ENCODE measurements around the gene DIMT1.

- TF ChIP-seq CTCF (IDR thresholded peaks at IDR 0.05) (no peak), POLR2A (IDR thresholded peaks at IDR 0.05) (no peak)
Observed at GRCh38 chr5:62419609-62420008, 15.9 kb upstream of the DIMT1 start.

Measured in adrenal gland (tissue), 5 donors.